DOHH2 (cell line): ENCODE data around the gene PAK5.

Source experiments
- H3F3A ChIP-seq: fragments of 200-600 bp; sonication (generic), shearing (Covaris generic); 2 replicates; pipeline ENCODE4 v1.6.0; 2016; ENCODE audit warnings: antibody characterized with exemption, mild to moderate bottlenecking; ENCODE audit not compliant: control insufficient read depth, insufficient read depth
- H3K27ac ChIP-seq: fragments of 200-600 bp; sonication (generic); 2 replicates; pipeline ENCODE4 v1.5.1; 2014; ENCODE audit warnings: low read depth, mild to moderate bottlenecking, low read length, moderate library complexity
- H3K27me3 ChIP-seq: fragments of 200-600 bp; sonication (generic); 2 replicates; pipeline ENCODE4 v1.6.1; 2014; ENCODE audit warnings: mild to moderate bottlenecking, low read length, mixed read lengths; ENCODE audit not compliant: control insufficient read depth
- H3K36me3 ChIP-seq: fragments of 200-600 bp; sonication (generic); 2 replicates; pipeline ENCODE4 v1.6.1; 2014; ENCODE audit warnings: mild to moderate bottlenecking, low read length, moderate library complexity, mixed read lengths; ENCODE audit not compliant: control insufficient read depth
- H3K4me1 ChIP-seq: fragments of 200-600 bp; sonication (generic); 2 replicates; pipeline ENCODE4 v1.6.1; 2014; ENCODE audit warnings: mild to moderate bottlenecking, low read length, mixed read lengths; ENCODE audit not compliant: control insufficient read depth
- H3K4me2 ChIP-seq: fragments of 200-600 bp; sonication (generic); 2 replicates; pipeline ENCODE4 v1.6.0; 2014; ENCODE audit warnings: mild to moderate bottlenecking, low read length, moderate library complexity
- H3K4me3 ChIP-seq: fragments of 200-600 bp; sonication (generic); 2 replicates; pipeline ENCODE4 v1.5.1; 2014; ENCODE audit warnings: mild to moderate bottlenecking, low read length, mixed read lengths
- H3K79me2 ChIP-seq: fragments of 200-600 bp; sonication (generic); 2 replicates; pipeline ENCODE4 v1.6.1; 2014; ENCODE audit warnings: mild to moderate bottlenecking, low read length, mixed read lengths; ENCODE audit not compliant: control insufficient read depth
- H3K9me2 ChIP-seq: fragments of 200-600 bp; sonication (generic); replicated peaks from 2 replicates; pipeline ENCODE4 v1.6.1; 2014; ENCODE audit warnings: mild to moderate bottlenecking, low read length, mixed read lengths; ENCODE audit not compliant: control insufficient read depth
- H3K9me3 ChIP-seq: fragments of 200-600 bp; sonication (generic); 2 replicates; pipeline ENCODE4 v1.6.1; 2014; ENCODE audit warnings: antibody characterized with exemption, low read length, mixed read lengths; ENCODE audit not compliant: control insufficient read depth, insufficient read depth
- H4K20me1 ChIP-seq: fragments of 200-600 bp; sonication (generic); 2 replicates; pipeline ENCODE4 v1.6.0; 2014; ENCODE audit warnings: low read depth, mild to moderate bottlenecking, antibody characterized with exemption, low read length, moderate library complexity; ENCODE audit not compliant: control insufficient read depth, insufficient read depth
- CTCF ChIP-seq: fragments of 200-600 bp; sonication (generic); IDR thresholded peaks from one replicate; pipeline ENCODE4 v1.5.1; 2014; ENCODE audit warnings: antibody characterized with exemption, mild to moderate bottlenecking, low read depth, low read length; ENCODE audit not compliant: poor library complexity, severe bottlenecking
- EZH2phosphoT487 ChIP-seq: fragments of 200-600 bp; sonication (generic); IDR thresholded peaks from 2 replicates; pipeline ENCODE4 v1.6.1; 2017; ENCODE audit warnings: borderline replicate concordance, mild to moderate bottlenecking, antibody characterized with exemption, low read length, moderate library complexity, mixed read lengths

PAK5 gene

DNA sequence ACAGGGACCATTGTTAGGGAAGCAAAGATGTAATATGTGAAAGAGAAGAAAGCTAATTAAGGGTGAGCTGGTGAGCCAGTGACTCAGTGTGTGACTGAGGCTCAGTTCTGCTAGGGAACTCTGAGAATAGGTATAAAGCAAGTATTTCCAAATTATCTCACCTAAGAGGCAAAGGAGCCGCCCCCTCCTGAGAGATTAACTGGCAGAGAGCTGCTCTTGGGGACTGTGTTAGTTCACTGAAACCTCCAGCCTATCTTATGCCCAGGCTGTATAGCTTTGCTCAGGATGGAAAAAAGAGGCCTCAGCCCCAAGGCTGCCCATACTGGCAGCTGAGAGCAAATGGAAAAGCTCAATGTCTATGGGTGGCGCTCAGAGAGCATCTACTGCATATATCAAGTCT is 152.0 kb downstream of the PAK5 start:
- H3K4me2 ChIP-seq = no peak overlapping the region
- H3K9me2 ChIP-seq = no peaks in the 10 kb centered on the region
- no peaks in the 10 kb centered on the region for H3K79me2 ChIP-seq
- H3K27me3 ChIP-seq = no peaks in the 10 kb centered on the region
- no peaks in the 10 kb centered on the region for H3K36me3 ChIP-seq
- no peaks in the 10 kb centered on the region for H3K9me3 ChIP-seq
- H3K27ac ChIP-seq = no peak overlapping the region
- H3K4me1 ChIP-seq = no peaks in the 10 kb centered on the region
- TF ChIP-seq CTCF = no peak
- TF ChIP-seq EZH2phosphoT487 = no peak
- no peaks in the 10 kb centered on the region for H3F3A ChIP-seq
- H4K20me1 ChIP-seq = no peaks in the 10 kb centered on the region
- H3K4me3 ChIP-seq = no peak overlapping the region

DNA sequence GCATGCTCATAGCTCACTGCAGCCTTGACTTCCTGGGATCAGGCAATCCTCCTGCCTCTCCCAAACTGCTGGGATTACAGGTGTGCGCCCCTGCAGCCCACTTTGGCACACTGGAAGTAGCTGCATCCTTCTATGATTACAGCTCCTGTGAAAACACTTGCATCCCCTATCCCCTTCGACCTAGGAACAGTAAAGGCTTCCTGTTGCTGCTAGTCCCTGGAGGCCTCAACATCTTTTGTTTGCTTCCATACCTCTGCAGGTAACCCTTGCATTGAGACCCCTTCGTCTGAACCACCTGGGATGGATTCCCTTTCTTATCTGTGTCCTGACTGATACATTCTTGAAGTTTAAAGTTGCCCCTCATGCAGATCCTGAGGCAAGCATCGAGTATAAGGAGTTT is 152.4 kb downstream of the PAK5 start:
- H3K4me3 ChIP-seq = no peak overlapping the region
- no peaks in the 10 kb centered on the region for H3K9me2 ChIP-seq
- no peaks in the 10 kb centered on the region for H3K79me2 ChIP-seq
- H3K27me3 ChIP-seq = no peaks in the 10 kb centered on the region
- no peaks in the 10 kb centered on the region for H3K9me3 ChIP-seq
- no peak overlapping the region for H3K27ac ChIP-seq
- H3F3A ChIP-seq = no peaks in the 10 kb centered on the region
- H3K4me1 ChIP-seq = no peaks in the 10 kb centered on the region
- no peaks in the 10 kb centered on the region for H4K20me1 ChIP-seq
- no peaks in the 10 kb centered on the region for H3K36me3 ChIP-seq
- no peak for TF ChIP-seq EZH2phosphoT487
- H3K4me2 ChIP-seq = no peak overlapping the region

DNA sequence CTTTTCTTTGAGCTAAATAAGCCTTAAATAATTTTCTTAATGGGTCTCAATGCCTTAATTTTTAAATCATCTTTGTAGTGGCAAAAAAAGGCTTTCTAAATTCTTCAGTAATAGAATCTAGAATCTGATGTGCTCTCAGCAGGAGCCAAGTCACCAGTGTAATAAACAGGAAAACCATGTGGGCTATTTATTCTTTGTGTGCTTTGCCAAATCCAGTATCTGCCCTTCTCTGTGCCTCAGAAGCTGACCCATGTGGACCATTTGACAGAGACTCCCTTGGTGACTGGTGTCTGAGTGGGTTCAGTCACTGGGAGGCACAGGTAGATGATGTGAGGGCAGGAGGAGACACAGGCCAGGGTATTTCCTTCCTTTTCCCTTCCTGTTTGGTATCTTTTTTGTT is 152.9 kb downstream of the PAK5 start:
- no peaks in the 10 kb centered on the region for H3K9me3 ChIP-seq
- H4K20me1 ChIP-seq = no peaks in the 10 kb centered on the region
- H3K79me2 ChIP-seq = no peaks in the 10 kb centered on the region
- H3K4me2 ChIP-seq = no peak overlapping the region
- H3K4me1 ChIP-seq = no peaks in the 10 kb centered on the region
- no peaks in the 10 kb centered on the region for H3K27me3 ChIP-seq
- H3K4me3 ChIP-seq = no peak overlapping the region
- H3K9me2 ChIP-seq = no peaks in the 10 kb centered on the region
- H3K27ac ChIP-seq = no peak overlapping the region
- TF ChIP-seq EZH2phosphoT487 (no peak), CTCF (no peak)
- no peaks in the 10 kb centered on the region for H3K36me3 ChIP-seq
- no peaks in the 10 kb centered on the region for H3F3A ChIP-seq

DNA sequence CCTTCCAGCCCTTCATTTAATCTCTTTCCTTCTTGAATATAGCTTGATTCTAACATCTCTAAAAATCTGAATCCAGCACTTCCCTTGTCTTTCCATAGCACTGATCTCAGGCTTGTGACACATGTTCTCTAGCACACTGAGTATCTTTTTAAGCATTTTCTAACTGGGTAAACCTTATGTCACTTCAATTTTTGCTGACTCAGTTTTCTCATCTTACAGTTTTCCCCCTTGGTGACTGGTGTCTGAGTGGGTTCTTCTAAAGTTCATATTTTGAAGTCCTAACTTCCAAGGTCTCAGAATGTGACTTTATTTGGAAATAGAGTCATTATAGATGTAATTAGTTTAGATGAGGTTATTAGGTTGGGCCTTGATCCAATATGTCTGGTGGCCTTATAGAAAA is 153.9 kb downstream of the PAK5 start:
- Histone ChIP-seq H3K9me3 (no peaks in the 10 kb centered on the region), H3K4me2 (no peak overlapping the region), H4K20me1 (no peaks in the 10 kb centered on the region), H3K9me2 (no peaks in the 10 kb centered on the region), H3K27ac (no peak overlapping the region), H3K4me3 (no peak overlapping the region), H3K79me2 (no peaks in the 10 kb centered on the region), H3F3A (no peaks in the 10 kb centered on the region), H3K27me3 (no peaks in the 10 kb centered on the region), H3K4me1 (no peaks in the 10 kb centered on the region), H3K36me3 (no peaks in the 10 kb centered on the region)
- TF ChIP-seq EZH2phosphoT487 (no peak), CTCF (no peak)
